Measurements from ENCODE around the gene IL6R. TPM values are rescaled to one million over a fixed set of nuclear protein-coding genes. Genes with fewer than 3 reads are reported as not detected.

IL6R gene
- total RNA-seq, 1 experiment from 2014 or later, result 22.8 TPM

DNA sequence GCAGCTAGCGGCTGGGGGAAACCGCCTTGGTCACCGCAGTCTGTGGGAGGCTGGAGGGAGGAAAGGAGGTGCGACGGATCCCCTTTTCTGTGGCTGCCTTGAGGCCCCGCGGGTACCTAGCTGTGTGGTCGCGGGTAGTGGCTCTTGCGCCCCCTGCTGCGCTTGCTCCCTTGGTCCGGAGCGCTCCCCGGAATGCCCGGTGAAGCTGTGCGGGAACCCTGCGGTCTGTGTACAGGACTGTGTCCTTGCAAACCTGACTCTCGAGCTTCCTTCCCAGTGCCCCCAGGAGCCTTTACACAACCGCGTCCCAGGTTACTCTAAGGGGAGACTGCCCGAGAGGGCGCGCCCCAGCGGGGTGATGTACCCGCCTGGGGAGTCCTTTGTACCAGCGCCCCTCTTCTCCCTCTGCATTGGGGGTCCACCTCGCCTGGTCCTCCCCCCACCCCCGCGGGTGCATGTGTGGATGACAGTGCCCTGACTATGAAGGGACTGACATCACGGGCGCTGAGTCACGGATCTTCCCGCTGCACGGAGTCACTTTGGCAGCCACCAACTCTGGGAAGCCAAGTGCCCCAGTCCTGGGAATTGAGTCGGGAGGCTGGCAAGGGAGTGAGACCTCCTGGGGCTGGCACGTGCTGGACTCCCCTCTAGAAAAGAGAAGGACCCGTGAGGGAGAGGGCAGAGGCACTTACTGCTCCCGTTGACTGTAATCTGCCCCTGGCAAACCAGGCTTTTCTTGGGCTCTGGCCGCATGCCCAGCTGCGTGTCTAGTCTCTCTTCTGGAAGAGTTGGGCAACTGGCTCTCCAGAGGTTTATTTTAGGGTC, 816 bp downstream of the IL6R start:
- H3K27ac Mint-ChIP-seq (ENCODE audit: low read depth, unreplicated experiment), result peak overlapping the region; percentile 96
- no peaks in the 10 kb centered on the region for H3K27me3 Mint-ChIP-seq (ENCODE audit: insufficient read depth, unreplicated experiment)
- BruUV-seq (replicated peaks), result no TSS peak
- ChIA-PET POLR2A (interaction anchor here (0.7 to 25.8 kb wide), 23 partner anchors 11 to 564 kb away, joined by 3 to 1077 read pairs (median 5); partner anchors contain the start of genes ATP8B2, HAX1, SHC1 and UBAP2L), CTCF (interaction anchor here (0.5 to 5.7 kb wide), 21 partner anchors 8 to 789 kb away, joined by 3 to 51 read pairs (median 4); partner anchors contain the start of gene FLAD1)
- TF ChIP-seq, protein P1, sequence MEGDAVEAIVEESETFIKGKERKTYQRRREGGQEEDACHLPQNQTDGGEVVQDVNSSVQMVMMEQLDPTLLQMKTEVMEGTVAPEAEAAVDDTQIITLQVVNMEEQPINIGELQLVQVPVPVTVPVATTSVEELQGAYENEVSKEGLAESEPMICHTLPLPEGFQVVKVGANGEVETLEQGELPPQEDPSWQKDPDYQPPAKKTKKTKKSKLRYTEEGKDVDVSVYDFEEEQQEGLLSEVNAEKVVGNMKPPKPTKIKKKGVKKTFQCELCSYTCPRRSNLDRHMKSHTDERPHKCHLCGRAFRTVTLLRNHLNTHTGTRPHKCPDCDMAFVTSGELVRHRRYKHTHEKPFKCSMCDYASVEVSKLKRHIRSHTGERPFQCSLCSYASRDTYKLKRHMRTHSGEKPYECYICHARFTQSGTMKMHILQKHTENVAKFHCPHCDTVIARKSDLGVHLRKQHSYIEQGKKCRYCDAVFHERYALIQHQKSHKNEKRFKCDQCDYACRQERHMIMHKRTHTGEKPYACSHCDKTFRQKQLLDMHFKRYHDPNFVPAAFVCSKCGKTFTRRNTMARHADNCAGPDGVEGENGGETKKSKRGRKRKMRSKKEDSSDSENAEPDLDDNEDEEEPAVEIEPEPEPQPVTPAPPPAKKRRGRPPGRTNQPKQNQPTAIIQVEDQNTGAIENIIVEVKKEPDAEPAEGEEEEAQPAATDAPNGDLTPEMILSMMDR (IDR thresholded peaks at IDR 0.05; ENCODE audit: unreplicated experiment), result peak; percentile 51
- intact Hi-C loops (cut with micrococcal nuclease), result loop anchor here (1.0 to 5.0 kb wide), 8 partner anchors 12 to 220 kb away; partner anchors contain the start of gene ATP8B2
- DNase-seq (ENCODE audit: unreplicated experiment), result peak; percentile 92
- H3K36me3 Mint-ChIP-seq (ENCODE audit: insufficient read depth, unreplicated experiment), result peaks cover 25% of the 10 kb centered on the region
- peak overlapping the region; percentile 99 for H3K4me3 Mint-ChIP-seq (ENCODE audit: unreplicated experiment)
- H3K9me3 Mint-ChIP-seq (ENCODE audit: unreplicated experiment), result no peaks in the 10 kb centered on the region
- H3K4me1 Mint-ChIP-seq (ENCODE audit: insufficient read depth, unreplicated experiment), result peaks cover 44% of the 10 kb centered on the region

DNA sequence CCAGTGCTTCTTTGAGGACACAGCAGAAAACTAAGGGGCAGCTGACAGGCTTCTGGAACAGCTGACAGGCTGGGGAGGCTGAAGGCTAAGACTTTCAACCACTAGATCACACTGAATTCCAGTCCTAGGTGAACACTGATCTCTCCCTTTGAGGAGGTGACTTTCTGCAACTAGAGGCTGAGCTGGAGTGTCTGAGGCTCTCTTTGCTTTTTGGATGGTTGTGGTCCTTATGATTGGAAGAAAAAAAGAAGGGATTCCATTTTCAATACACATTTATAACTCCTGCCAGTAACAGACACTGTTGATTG, 1.4 kb downstream of the IL6R start:
- TSS peak; percentile 46 for BruUV-seq (replicated peaks)
- H3K27me3 Mint-ChIP-seq (ENCODE audit: insufficient read depth, unreplicated experiment), result no peaks in the 10 kb centered on the region
- H3K4me1 Mint-ChIP-seq (ENCODE audit: insufficient read depth, unreplicated experiment), result peaks cover 49% of the 10 kb centered on the region
- no peaks in the 10 kb centered on the region for H3K9me3 Mint-ChIP-seq (ENCODE audit: unreplicated experiment)
- ChIA-PET POLR2A (interaction anchor here (0.6 to 25.8 kb wide), 22 partner anchors 12 to 564 kb away, joined by 3 to 1077 read pairs (median 5); partner anchors contain the start of genes ATP8B2, HAX1 and SHC1), CTCF (interaction anchor here (0.7 to 5.7 kb wide), 11 partner anchors 13 to 790 kb away, joined by 3 to 51 read pairs (median 4); no protein-coding TSS in a partner anchor)
- intact Hi-C loops (cut with micrococcal nuclease), result loop anchor here (1.0 to 5.0 kb wide), 5 partner anchors 12 to 140 kb away; partner anchors contain the start of gene ATP8B2
- H3K27ac Mint-ChIP-seq (ENCODE audit: low read depth, unreplicated experiment), result peak overlapping the region; percentile 96
- TF ChIP-seq, protein P1 (IDR thresholded peaks at IDR 0.05; ENCODE audit: unreplicated experiment), result no peak
- H3K4me3 Mint-ChIP-seq (ENCODE audit: unreplicated experiment), result peak overlapping the region; percentile 99
- no peak for DNase-seq (ENCODE audit: unreplicated experiment)
- H3K36me3 Mint-ChIP-seq (ENCODE audit: insufficient read depth, unreplicated experiment), result peaks cover 31% of the 10 kb centered on the region

DNA sequence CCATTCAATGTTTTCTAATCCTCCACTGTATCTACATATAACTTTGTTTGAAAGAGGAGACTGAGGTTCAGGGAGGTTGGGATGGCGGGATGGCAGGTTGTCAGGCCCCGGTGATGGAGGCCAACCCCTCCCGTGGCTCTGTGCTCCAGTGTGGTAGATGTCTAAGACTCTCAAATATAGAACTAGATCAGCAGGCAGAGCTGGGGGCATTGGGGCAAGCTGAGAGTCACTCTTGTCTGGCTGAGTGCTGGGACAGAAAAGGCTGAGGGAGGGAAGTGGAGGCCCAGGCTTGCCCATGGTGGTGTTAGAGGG, 1.7 kb downstream of the IL6R start:
- Mint-ChIP-seq H3K36me3 (ENCODE audit: insufficient read depth, unreplicated experiment) (peaks cover 34% of the 10 kb centered on the region), H3K27me3 (ENCODE audit: insufficient read depth, unreplicated experiment) (no peaks in the 10 kb centered on the region), H3K9me3 (ENCODE audit: unreplicated experiment) (no peaks in the 10 kb centered on the region), H3K4me1 (ENCODE audit: insufficient read depth, unreplicated experiment) (peaks cover 51% of the 10 kb centered on the region), H3K27ac (ENCODE audit: low read depth, unreplicated experiment) (peak overlapping the region; percentile 96), H3K4me3 (ENCODE audit: unreplicated experiment) (peak overlapping the region; percentile 99)
- no peak for DNase-seq (ENCODE audit: unreplicated experiment)
- intact Hi-C loops (cut with micrococcal nuclease), result loop anchor here (1.0 to 5.0 kb wide), 5 partner anchors 11 to 140 kb away; partner anchors contain the start of gene ATP8B2
- BruUV-seq (replicated peaks), result no TSS peak
- POLR2A ChIA-PET, result interaction anchor here (0.6 to 25.8 kb wide), 19 partner anchors 12 to 564 kb away, joined by 3 to 1077 read pairs (median 4); partner anchors contain the start of genes ATP8B2, HAX1 and SHC1
- CTCF ChIA-PET, result interaction anchor here (0.6 to 5.7 kb wide), 11 partner anchors 12 to 660 kb away, joined by 3 to 51 read pairs (median 4); no protein-coding TSS in a partner anchor
- TF ChIP-seq, protein P1 (IDR thresholded peaks at IDR 0.05; ENCODE audit: unreplicated experiment), result no peak
